Lower lobe of right lung (tissue), 2 donors: ENCODE results near the gene POPDC2. TPM values are rescaled to one million over a fixed set of nuclear protein-coding genes. Genes with fewer than 3 reads are reported as not detected.
"Not testable (repeated sequence)": the region's sequence is repeated elsewhere in the genome, so short reads cannot be mapped to it uniquely, and the experiment has no call there.

Experiments used
- ATAC-seq, 2 donors: fragments of 200-7000 bp; cut with Tn5 transposase; one replicate each; pipeline ENCODE4 v1.9.1; 2020 to 2022; ENCODE audit warnings: mild to moderate bottlenecking in 2 of 2, moderate library complexity in 2 of 2
- DNase-seq: peaks from one replicate; pipeline ENCODE4 v3.0.0-alpha.2; 2020
- H3K27ac ChIP-seq: fragments of 200-600 bp; one replicate; pipeline ENCODE4 v1.8.0; 2022
- H3K27me3 ChIP-seq: fragments of 200-600 bp; one replicate; pipeline ENCODE4 v1.8.0; 2022; ENCODE audit warnings: low read depth
- H3K36me3 ChIP-seq: fragments of 200-600 bp; one replicate; pipeline ENCODE4 v1.8.0; 2022; ENCODE audit warnings: mild to moderate bottlenecking
- H3K4me1 ChIP-seq: fragments of 200-600 bp; one replicate; pipeline ENCODE4 v1.8.0; 2022
- H3K4me3 ChIP-seq: fragments of 200-600 bp; one replicate; pipeline ENCODE4 v1.8.0; 2022; ENCODE audit warnings: mild to moderate bottlenecking
- H3K9me3 ChIP-seq: fragments of 200-600 bp; one replicate; pipeline ENCODE4 v1.8.0; 2022
- intact Hi-C: fragments of 100-400 bp; cut with DNase I; formaldehyde crosslinking; loops from one replicate; pipeline ENCODE4 v1.11.0; 2022
- total RNA-seq: library from RNA; stranded (reverse); fragmentation: NEBNext Ultra II Directional; extraction: Animal tissue kit (Norgen Biotek cat#: 25700); gene quantifications from one replicate; pipeline ENCODE4 v1.2.1, GENCODE V29; 2021
- TF ChIP-seq, protein P1 (sequence below): fragments of 200-600 bp; IDR thresholded peaks from one replicate; pipeline ENCODE4 v1.8.0; 2022; ENCODE audit warnings: antibody characterized with exemption, mild to moderate bottlenecking
- donor health status: DM: no; HTN: yes; CAD: no; lungs with severe emphysema.

POPDC2 gene
- total RNA-seq, 1 donor from 2014 or later = 1.5 TPM

DNA sequence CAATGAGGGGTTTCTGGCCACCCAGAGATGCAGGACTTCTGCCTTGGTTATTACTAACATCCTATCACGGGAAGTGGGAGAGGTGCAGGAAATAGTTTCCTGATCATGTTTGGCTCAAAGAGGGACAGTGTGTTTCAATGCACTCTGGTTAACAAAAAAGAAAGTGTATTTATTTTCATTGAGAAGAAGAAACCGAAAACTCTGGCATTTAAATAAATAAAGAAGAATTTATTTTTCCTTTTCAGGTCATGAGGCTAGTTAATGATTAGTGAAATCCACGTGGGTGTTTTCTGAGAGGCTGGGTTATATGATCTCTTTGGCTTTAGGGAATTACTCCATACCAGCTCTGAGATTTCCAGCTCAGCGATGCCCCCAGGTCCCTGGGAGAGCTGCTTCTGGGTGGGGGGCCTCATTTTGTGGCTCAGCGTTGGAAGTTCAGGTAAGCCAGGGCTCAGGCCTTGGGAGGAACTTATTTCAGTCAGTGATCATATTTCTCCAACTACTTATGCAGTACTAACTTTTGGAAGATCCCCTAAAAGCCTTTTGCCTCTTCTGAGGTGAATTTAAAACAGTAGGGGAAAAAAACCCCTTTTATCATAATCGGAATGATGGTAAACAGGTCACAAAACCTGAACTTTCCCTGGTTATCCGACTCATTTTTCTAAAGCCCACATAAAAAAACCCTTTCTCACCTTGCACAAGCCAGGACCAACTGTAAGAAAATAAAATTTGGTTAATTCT lies 62.7 kb downstream of the POPDC2 start, which contains the start of gene PLA1A:
Gene PLA1A (plus strand): TSS at position 338 of the 741 bp plus-strand sequence. CDS start 29 bp downstream, at position 367.
- ATAC-seq (peak in 1 of 2 donors; percentile 34), DNase-seq (no peak)
- Histone ChIP-seq H3K9me3 (no peaks in the 10 kb centered on the region), H3K4me1 (peaks cover 47% of the 10 kb centered on the region), H3K27me3 (no peaks in the 10 kb centered on the region), H3K36me3 (no peaks in the 10 kb centered on the region), H3K4me3 (peak within 1 kb of the TSS; percentile 12), H3K27ac (peak within 1 kb of the TSS; percentile 76)
- TF ChIP-seq, protein P1, sequence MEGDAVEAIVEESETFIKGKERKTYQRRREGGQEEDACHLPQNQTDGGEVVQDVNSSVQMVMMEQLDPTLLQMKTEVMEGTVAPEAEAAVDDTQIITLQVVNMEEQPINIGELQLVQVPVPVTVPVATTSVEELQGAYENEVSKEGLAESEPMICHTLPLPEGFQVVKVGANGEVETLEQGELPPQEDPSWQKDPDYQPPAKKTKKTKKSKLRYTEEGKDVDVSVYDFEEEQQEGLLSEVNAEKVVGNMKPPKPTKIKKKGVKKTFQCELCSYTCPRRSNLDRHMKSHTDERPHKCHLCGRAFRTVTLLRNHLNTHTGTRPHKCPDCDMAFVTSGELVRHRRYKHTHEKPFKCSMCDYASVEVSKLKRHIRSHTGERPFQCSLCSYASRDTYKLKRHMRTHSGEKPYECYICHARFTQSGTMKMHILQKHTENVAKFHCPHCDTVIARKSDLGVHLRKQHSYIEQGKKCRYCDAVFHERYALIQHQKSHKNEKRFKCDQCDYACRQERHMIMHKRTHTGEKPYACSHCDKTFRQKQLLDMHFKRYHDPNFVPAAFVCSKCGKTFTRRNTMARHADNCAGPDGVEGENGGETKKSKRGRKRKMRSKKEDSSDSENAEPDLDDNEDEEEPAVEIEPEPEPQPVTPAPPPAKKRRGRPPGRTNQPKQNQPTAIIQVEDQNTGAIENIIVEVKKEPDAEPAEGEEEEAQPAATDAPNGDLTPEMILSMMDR = no peak
- intact Hi-C loops = no loop called here

DNA sequence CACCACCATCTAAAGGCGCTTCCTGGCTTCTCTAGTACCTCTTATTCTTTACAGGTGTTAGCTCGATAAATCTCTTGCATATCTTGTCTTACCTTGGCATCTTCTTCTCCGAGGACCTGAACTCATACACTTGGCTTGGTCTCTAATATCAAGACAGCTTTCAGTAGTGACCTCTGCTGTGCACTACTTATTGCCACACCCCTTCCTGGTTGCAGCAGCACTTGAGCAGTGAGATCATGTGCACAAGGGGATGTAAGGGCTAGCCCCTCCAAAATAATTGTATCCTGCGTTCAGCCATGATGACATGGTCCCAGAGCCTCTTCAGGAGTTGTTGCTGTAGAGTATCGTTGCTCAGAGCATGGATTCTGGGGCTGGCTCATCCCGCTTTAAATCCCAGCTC lies 64.0 kb downstream of the POPDC2 start:
- H3K4me1 ChIP-seq = peaks cover 43% of the 10 kb centered on the region
- ATAC-seq = peak in 1 of 2 donors; percentile 31
- H3K36me3 ChIP-seq = no peaks in the 10 kb centered on the region
- TF ChIP-seq, protein P1 = no peak
- H3K4me3 ChIP-seq = no peak overlapping the region
- no peak for DNase-seq
- intact Hi-C loops = no loop called here
- peak overlapping the region; percentile 76 for H3K27ac ChIP-seq
- no peaks in the 10 kb centered on the region for H3K27me3 ChIP-seq
- H3K9me3 ChIP-seq = no peaks in the 10 kb centered on the region

DNA sequence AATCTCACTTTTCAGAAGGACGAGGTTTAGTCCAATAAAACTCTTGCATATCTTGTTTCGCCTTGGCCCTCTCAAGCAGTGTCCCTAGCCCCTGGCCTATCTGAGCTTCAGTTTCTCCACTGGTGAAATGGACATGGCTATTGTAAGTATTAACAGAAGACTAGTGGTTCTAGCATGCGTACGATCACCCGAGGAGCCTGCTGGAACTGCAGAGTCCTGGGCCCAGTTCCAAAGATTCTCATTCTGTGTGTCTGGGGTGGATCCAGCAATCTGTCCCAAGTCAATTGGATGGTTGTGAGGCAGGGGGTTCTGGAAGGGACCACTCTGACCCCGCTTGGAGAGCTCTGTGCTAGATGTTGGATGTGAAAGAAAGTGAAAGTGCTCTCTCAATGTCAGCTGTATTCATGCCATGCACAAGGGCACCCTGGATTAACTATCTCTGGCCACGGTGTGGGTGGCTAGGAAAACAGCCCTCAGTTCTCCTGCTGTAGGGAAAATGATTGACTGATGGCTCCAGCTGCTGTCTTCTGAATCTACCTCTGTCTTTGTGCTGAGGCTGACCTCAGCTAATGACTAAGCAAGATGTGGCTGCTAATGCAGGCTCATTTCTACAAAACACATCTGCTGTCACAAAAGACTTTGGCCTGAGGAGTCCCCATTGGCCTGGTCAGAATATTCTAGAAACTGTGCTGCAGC lies 64.6 kb downstream of the POPDC2 start:
- TF ChIP-seq, protein P1 = no peak
- DNase-seq = no peak
- Histone ChIP-seq H3K36me3 (no peaks in the 10 kb centered on the region), H3K9me3 (no peaks in the 10 kb centered on the region), H3K27me3 (no peaks in the 10 kb centered on the region), H3K4me1 (peaks cover 37% of the 10 kb centered on the region), H3K27ac (peak overlapping the region; percentile 34), H3K4me3 (peak overlapping the region; percentile 20)
- ATAC-seq = peak in 1 of 2 donors; percentile 20
- intact Hi-C loops = no loop called here

DNA sequence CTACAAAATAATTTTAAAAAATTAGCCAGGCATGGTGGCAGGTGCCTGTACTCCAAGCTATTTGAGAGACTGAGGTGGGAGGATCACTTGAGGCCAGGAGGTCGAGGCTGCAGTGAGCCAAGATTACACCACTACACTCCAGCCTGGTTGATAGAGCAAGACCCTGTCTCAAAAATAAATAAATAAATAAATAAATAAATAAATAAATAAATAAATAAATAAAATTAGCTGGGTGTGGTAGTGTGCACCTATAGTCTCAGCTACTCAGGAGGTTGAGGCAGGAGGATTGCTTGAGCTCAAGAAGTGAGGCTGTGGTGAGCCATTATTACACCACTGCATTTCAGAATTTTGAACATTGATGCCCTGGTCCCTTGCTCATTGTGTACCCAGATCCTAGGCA lies 65.5 kb downstream of the POPDC2 start:
- H3K36me3 ChIP-seq, intact Hi-C loops, H3K27ac ChIP-seq, H3K4me3 ChIP-seq, ATAC-seq, DNase-seq, H3K27me3 ChIP-seq, H3K9me3 ChIP-seq: not testable (repeated sequence)
- peaks cover 34% of the 10 kb centered on the region for H3K4me1 ChIP-seq

DNA sequence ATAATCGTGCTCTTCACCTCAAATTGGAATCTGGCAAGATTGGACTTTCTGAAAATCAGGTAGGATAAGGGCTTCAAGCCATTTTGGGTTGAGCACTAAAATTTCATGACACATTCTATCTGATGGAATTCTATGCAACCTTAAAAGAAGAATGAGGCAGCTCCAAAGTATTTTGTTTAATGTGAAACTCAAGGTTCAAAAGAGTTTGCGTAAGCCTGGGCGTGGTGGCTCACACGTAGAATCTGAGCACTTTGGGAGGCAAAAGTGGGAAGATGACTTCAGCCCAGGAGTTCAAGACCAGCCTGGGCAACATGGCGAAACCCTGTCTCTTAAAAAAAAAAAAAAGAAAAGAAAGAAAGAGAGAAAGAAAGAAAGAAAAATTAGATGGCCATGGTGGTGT lies 66.3 kb downstream of the POPDC2 start:
- H3K9me3 ChIP-seq = no peaks in the 10 kb centered on the region
- H3K4me3 ChIP-seq = no peak overlapping the region
- ATAC-seq (no peak), DNase-seq (no peak)
- intact Hi-C loops = no loop called here
- H3K4me1 ChIP-seq = peaks cover 34% of the 10 kb centered on the region
- H3K36me3 ChIP-seq = no peaks in the 10 kb centered on the region
- TF ChIP-seq, protein P1 = no peak
- no peaks in the 10 kb centered on the region for H3K27me3 ChIP-seq
- H3K27ac ChIP-seq = no peak overlapping the region

DNA sequence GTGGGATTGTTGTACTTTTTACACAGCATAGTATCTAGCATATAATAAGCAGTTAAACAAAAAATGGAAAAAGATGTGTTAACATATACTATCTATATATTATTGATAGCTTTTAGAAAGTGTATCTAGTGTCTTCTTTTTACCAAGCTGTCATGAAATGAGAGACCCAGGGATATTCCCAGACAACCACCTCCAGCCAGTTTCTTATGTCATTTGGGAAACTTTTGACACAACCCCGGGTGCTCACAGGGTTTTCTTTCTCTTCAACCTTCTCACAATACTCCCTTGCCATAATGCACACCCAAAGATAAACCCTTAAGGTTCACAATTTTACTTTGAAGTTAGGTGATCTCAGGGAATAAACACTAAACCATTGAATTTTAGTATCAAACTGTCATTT lies 67.5 kb downstream of the POPDC2 start:
- intact Hi-C loops = no loop called here
- Histone ChIP-seq H3K27ac (no peak overlapping the region), H3K27me3 (no peaks in the 10 kb centered on the region), H3K36me3 (no peaks in the 10 kb centered on the region), H3K4me1 (peaks cover 37% of the 10 kb centered on the region), H3K9me3 (no peaks in the 10 kb centered on the region), H3K4me3 (no peak overlapping the region)
- ATAC-seq (no peak), DNase-seq (no peak)
- TF ChIP-seq, protein P1 = no peak
